HG03457 (cell line): Measurements from ENCODE around the gene CPEB1.
"Not testable (repeated sequence)": the region's sequence is repeated elsewhere in the genome, so short reads cannot be mapped to it uniquely, and the experiment has no call there.

ENCODE experiments used
- ATAC-seq: cut with Tn5 transposase; IDR thresholded peaks from one replicate; pipeline ENCODE4 v1.9.1; 2021; ENCODE audit warnings: moderate number of reproducible peaks; ENCODE audit not compliant: unreplicated experiment

The CPEB1 gene

GRCh38 chr15:82548700-82549099 lies 98.5 kb downstream of the CPEB1 start:
- ATAC-seq = no peak

DNA sequence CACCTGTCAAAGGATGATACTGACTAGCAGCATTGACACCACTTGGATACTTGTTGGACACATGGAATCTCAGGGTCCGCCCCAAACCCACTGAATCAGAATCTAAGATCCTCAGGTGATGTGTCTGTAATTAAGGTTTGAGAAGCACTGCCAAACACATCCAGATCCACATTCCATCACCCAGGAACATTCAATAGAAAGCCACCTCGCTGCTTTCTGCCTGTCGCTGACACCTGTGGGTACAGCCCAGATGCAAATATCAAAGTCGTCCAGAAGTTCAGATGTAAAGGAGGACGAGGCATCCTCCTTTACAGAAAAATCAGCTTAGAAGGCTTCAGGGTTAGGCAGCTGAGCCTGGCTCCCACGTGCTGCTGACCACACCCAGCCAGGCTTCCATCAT lies 101.7 kb downstream of the CPEB1 start:
- no peak for ATAC-seq

GRCh38 chr15:82545002-82545401 lies 102.2 kb downstream of the CPEB1 start:
- no peak for ATAC-seq

GRCh38 chr15:82544431-82544830 lies 102.7 kb downstream of the CPEB1 start:
- no peak for ATAC-seq

DNA sequence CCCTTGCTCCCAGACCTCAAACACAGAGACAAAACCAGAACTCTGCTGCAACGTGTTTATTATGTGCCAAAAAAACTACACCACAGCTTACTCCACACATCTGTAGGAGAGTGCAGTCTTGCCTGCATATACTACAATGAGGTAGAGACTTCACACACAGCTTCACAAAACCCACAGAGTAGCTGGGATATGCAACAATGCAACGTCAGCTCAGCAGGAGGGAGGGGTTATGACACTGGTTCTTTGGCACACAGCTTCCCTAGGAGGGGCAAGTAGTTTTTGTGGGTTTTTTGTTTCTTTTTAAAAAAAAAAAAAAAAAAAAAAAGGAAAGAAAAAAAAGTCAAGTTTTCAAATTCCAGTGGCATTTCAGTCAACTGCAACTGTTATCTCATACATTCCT lies 104.0 kb downstream of the CPEB1 start:
- ATAC-seq = no peak

- no peak for ATAC-seq
These were observed 106.2 kb downstream of the CPEB1 start for GRCh38 chr15:82540984-82541431.

- peak; percentile 90 for ATAC-seq
These were observed 106.8 kb downstream of the CPEB1 start, which contains the start of gene RPS17 for GRCh38 chr15:82540055-82540983. RPS17 (minus strand) TSS chr15:82540457; CDS start chr15:82540428, 29 bp downstream.

DNA sequence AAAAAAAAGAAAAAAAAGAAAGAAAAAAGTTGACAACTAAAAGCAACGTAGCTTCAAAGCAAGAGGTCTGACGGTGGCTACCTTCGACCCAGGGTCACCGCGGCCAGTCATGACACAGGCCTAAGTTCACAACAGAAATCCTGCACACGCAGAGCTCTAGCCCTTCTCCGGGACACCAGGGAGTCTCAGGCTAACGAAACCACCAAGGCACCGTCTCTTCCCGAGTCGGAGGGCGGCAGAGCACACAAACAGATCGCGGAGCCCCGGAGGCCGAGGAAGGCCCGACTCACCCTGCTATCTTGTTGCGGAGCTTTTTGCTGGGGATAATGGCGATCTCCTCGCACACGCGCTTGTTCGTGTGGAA lies 107.5 kb downstream of the CPEB1 start:
- no peak for ATAC-seq

DNA sequence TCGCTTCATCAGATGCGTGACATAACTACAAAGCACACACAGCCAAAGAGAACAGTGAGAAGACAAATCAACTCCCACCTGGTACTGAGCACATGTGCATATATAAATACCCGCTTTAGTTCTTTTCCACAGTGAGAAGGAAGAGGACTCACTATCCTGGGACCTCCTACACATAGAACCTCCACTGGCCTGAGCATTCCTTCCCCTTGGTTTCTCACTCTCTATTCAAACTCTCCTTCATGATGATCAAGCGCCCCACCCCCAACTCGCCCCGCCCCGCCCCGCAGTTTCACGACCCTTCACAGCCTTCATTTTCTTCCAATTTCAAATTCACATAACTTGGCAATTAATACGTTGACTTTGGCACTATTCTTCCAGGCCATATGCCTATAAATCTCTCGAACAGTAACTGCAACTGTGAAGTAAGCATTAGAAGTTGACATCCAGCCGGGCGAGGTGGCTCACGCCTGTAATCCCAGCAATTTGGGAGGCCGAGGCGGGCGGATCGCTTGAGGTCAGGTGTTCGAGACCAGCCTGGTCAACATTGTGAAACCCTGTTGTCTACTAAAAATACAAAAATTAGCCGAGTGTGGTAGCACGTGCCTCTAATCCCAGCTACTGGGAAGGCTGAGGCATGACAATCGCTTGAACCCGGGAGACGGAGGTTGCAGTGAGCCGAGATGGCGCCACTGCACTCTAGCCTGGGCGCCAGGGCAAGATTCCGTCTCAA lies 108.0 kb downstream of the CPEB1 start:
- ATAC-seq = no peak

GRCh38 chr15:82537351-82537908 lies 109.7 kb downstream of the CPEB1 start:
- ATAC-seq = no peak

DNA sequence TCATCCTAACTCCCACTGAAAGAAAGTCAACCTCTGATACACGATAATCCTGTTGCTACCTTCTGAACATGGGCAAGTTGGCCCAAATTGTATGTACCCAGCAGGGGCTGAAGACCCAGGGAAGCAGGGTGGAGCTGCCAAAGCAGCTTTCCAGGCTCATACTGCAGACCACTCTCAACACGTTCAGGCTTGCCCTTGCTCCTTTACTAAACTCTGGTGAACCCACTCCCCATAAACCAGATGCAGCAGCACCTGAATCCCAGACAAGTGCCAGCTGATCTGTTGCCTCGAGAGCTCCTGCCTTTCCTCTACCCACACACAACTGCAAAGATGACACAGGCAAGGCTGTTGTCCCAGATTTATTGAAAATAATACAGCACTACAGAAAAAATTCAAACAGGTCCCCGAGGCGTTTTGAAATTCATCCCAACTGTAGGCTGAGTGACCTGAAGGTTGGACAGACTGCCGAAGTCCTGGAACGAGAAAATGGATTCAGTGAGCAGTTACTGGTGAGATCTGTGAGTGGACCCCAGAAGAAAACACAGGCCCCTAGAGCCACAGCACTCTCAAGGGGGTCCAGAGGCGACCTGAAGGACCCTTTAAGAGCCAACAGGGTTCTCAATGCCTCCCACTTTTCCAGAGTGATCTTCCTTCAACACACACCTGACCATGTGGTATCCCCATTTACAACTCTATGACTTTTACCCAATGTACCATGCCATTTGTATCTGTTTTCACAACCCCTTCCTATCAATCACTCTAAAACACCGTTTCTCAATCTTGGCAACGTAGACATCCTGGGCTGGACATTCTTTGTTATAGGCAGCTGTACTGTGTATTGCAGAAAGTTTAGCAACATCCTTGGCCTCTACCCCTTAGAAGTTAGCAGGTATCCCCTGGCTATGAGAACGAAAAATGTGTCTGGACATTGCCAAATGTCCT lies 110.5 kb downstream of the CPEB1 start:
- ATAC-seq = no peak

- ATAC-seq = no peak
These were observed 111.4 kb downstream of the CPEB1 start for GRCh38 chr15:82535566-82536408.

DNA sequence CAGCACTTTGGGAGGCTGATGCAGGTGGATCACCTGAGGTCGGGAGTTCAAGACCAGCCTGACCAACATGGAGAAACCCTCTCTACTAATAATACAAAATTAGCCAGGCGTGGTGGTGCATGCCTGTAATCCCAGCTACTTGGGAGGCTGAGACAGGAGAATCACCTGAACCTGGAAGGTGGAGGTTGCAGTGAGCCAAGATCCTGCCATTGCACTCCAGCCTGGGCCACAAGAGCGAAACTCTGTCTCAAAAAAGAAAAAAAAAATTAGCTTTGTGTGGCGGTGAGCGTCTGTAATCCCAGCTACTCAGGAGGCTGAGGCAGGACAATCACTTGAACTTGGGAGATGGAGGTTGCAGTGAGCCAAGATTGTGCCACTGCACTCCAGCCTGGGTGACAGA lies 112.0 kb downstream of the CPEB1 start:
- not testable (repeated sequence) for ATAC-seq

DNA sequence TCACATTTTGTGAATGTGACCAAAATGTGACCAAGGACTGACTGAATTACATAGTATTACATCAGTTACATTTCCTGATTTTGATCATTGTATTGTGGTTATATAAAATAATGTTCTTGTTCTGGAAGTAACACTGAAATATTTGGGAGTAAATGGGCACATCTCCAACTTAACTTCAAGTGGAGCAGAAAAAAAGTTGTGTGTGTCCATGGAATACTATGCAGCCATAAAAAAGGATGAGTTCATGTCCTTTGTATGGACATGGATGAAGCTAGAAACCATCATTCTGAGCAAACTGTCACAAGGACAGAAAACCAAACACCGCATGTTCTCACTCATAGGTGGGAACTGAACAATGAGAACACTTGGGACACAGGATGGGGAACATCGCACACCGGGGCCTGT lies 112.7 kb downstream of the CPEB1 start:
- ATAC-seq = not testable (repeated sequence)

GRCh38 chr15:82533801-82534200 lies 113.4 kb downstream of the CPEB1 start:
- ATAC-seq = no peak

- ATAC-seq = no peak
These were observed 114.1 kb downstream of the CPEB1 start for GRCh38 chr15:82532991-82533481.

DNA sequence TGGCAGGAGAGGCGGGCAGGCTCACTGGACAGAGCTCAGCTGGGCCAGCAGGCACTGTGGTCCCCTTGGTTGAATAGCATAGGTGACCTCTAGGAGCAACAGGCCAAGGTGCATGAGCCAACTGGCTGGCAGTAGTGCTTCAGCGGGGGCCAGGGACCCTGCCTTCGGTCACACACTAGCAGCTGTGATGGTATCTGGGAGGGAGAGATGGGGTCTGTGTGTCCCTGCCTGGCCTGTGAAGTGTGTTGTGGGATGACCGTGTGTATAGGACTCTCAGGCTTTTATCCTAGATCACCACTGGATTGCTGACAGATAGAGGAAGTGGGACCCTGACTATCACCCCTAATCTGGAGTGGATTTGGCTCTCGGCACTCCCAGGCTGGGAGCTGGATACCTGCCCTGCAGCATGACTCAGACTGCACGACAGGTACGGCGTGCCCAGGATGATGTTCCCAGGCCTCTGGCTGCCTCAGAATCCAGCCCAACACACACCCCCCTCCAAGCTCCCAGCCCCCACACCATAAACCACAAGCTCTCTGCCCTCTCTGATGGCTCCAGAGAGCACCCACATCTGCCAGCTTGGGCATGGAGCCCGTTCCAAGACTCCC lies 114.7 kb downstream of the CPEB1 start:
- ATAC-seq = no peak

- ATAC-seq = no peak
These were observed 115.4 kb downstream of the CPEB1 start for GRCh38 chr15:82531496-82532382.
